ENCODE results near the gene PTAFR.

PTAFR gene

GRCh38 chr1:28176492-28177470 lies at the start of gene PTAFR:
Gene PTAFR, minus strand, starts transcription at chr1:28176690. Its CDS starts 25,669 bp downstream, at chr1:28151021.
- no peak for DNase-seq

DNA sequence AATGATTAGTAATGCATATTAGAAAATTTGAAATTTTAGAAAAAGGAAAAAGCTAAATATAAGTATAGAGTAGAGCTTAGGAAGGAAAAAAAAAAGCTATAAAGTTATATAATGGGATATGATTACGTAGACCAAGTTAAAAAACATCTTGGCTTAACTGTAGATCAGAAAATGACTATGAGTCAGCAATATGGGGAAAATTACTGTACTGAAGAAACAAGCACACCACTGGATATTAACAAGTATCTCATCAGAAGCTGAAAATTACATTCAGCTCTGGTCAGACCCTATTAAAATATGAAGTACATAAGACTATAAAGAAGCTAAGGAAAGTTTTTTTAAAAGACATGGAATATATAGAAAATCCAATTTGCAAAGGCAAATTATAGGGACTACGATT lies 36.8 kb upstream of the PTAFR start:
- DNase-seq, result no peak

- no peak for DNase-seq
These were observed 33.2 kb upstream of the PTAFR start for GRCh38 chr1:28209700-28210099.

DNA sequence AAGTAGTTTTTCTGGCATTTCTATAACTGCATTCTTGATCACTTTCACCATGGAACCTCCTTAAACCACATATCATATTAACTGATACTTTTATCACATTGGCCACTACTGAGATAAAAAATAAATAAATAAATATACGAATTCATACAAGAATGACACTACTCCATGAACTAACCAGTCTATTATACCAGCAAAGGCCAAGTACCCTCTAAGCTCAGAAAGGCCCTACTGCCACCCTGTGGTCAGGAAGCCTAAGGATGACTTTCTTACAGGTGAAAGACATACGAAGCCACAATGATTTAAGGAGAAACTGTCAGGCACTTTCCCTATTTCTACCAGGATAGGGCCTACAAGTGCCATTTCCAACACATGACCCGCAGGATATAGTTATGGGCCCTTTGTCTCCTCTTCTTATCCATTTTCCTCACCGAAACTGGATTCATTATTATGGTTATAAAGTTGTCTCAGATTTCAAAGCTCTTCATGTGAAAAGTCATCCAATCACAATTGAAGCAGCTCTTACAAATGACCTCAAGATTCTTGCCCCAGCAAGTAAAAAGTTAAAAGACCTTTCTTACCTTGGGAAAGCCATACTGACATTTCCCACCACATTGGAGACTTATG lies 32.4 kb upstream of the PTAFR start:
- DNase-seq, result peak; percentile 39

DNA sequence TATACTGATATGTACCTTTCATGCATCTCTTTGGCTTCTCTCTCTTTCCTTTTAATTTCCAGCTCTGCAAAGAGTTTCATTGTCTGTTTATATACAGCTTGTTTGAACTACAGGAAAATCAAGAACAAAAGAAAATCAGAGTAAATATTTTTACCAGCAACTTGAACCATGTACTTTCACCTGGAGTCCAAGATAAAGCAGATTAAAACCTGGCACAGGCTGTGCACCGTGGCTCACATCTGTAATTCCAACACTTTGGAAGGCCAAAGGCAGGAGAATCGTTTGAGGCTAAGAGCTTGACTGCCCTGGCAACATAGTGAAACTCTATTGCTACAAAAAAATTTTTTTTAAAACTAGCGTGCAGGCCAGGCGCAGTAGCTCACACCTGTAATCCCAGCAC lies 28.8 kb upstream of the PTAFR start:
- no peak for DNase-seq

- no peak for DNase-seq
These were observed 23.9 kb upstream of the PTAFR start for GRCh38 chr1:28200234-28200873.

DNA sequence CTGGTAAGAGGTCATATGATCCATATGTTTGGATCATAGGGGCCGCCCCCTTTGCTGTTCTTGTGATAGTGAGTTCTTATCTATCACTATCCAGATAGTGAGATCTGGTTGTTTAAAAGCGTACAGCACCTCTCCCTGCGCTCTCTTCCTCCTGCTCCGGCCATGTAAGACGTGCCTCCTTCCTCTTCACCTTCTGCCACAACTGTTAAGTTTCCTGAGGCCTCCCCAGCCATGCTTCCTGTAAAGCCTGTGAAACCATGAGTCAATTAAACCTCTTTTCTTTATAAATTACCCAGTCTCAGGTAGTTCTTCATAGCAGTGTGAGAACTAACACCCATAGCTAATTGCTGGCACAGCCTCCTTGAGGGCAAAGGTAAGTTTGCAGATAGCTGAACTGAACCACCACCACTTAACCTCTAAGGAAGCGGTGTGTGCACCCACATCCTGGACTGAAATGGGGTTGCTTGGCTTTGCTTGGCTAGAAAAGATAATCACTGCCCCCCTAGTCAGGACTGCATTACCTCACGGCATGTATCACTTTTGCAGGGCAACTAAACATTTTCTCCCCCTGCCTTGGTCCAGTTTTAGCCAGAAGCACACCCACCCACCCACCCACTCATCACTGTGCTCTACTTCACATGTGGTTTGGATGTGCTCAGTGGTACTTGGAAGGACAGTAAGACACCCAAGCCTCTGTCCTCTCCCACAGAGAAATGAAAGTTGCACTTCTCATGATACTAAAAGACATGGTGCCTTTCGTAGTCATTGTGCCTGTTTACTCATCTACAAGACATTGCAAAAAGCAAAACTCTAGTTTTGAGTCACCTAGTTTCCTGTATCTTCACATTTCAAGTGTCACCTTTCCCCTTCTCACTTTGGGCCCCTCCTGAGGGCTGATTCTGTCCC lies 23.1 kb upstream of the PTAFR start:
- no peak for DNase-seq

DNA sequence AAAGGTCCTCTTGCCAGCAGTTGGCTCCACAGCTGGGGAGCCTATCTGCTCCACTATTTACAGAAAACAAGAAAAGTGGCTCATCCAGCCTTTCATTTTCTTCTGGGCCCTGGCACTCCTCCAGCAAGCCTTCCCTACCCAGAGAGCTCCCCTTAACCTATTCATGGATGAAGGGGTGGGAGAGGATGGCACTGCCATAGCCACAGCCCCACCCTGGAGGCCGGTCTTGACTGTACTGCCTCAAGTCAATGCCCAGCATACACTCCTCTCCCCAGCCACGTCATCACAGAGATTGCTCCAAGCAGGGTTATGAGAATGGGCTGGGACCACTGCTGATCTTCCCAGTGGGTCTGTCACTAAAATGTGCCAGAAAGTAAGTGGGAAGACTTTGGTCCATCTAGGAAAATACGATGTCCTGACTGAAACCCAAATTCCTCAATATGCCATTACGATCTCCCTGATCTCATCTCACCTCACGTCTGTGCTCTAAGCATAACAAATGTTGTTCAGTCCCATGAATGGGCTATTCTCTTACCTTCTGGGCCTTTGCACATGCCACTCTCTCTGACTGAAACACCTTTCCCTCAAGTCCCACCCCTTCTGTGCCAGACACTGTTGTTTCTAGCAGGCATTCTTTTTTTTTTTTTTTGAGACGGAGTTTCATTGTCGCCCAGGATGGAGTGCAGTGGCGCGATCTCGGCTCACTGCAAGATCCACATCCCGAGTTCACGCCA lies 21.4 kb upstream of the PTAFR start:
- DNase-seq, result peak; percentile 58

DNA sequence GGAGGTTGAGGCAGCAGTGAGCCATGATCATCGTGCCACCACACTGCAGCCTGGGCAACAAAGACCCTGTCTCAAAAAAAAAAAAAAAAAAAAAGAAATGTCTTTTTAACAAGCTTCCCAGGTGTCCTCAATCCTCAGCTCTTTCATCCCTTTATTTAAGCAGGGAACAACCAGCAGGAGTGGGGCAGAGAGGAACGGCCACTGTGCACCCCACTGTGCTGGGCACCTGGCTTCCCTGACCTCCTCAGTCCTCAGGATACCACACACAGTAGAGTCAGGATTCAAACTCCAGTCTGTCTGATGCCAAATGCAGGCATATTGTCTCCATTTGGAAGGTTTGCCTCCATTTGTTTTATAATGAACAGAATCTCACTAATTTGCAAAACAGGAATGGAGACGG lies 19.8 kb upstream of the PTAFR start:
- DNase-seq, result no peak

GRCh38 chr1:28195780-28196179 lies 19.3 kb upstream of the PTAFR start:
- no peak for DNase-seq

DNA sequence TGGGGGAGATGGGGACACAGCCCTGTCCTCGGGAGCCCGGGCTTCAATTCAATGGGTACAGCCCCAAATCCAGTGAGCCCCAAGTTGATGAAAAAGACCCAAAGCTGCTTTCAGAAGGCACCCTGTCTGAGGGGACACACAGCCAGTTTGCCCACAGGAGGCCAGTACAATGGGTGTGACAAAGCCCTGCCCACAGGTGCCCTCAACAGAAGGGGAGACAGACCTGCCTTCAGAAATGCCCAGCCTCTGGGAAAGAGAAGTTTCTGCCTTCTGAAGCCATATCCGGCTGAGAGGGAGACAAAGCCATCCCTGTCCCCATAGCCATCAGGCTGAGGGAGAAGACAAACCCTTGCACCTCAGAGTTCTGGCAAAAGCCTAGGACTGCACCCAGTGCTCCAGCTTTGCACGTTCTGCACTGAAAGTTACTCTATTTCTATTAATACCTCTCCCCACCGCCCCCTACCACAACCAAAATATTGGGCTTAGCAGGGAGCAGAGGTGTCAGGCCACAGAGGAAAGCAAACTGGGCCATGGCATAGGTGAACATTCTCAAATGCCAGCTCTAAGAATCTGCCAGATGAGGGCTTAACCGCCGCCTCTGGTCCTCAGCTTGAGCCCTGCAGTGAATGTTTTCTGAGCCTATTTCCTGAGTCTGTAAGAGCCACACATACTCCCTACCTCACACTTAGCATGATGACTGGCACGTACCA lies 18.0 kb upstream of the PTAFR start:
- DNase-seq, result no peak

GRCh38 chr1:28193701-28194161 lies 17.2 kb upstream of the PTAFR start:
- no peak for DNase-seq

DNA sequence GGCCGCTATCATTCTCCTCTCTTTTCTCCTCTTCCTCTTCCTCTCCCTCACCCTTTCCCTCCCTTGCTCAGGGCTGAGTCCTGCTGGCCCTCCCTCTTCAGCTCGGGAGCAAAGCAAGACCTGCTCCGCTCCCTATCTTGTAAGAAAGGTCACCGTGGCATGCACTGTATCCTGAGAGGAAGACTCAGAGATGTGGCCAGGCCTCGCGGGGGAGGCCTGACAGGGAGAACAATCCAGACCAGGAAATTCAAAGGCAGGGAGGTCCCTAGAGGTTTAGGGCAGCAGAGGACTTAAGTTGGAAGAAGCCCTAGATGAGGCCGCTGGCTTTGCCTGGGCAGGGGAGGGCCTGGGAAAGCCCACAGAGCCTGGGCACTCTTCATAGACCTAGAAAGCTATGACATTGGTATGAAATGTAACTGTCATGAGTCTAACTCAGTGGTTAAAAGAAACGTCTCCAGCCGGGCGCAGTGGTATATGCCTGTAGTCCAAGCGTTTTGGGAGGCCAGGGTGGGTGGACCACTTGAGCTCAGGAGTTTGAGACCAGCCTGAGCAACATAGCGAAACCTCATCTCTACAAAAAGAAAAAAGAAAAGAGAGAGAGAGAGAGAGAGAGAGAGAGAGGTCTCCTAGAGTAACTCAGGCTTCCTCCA lies 14.6 kb upstream of the PTAFR start:
- DNase-seq, result no peak

GRCh38 chr1:28190337-28190979 lies 14.0 kb upstream of the PTAFR start:
- DNase-seq, result no peak

DNA sequence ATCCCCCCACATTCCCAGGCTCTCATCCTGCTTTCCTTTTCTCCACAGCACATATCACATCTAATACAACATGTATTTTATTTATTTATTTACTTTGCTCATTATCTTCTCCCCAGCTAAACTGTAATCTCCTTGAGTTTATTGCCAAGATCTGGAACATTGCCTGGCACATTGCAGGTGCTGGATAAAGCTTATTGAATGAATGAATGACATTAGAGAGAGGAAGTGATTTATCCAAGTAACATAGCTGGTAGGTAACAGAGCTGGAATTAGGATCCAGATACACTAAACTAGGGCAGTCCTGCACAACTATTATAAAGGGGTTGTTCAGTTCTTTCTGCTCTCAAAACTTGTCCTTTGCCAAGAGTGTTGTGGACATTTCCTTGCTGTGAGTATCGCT lies 8.6 kb upstream of the PTAFR start:
- DNase-seq, result no peak

DNA sequence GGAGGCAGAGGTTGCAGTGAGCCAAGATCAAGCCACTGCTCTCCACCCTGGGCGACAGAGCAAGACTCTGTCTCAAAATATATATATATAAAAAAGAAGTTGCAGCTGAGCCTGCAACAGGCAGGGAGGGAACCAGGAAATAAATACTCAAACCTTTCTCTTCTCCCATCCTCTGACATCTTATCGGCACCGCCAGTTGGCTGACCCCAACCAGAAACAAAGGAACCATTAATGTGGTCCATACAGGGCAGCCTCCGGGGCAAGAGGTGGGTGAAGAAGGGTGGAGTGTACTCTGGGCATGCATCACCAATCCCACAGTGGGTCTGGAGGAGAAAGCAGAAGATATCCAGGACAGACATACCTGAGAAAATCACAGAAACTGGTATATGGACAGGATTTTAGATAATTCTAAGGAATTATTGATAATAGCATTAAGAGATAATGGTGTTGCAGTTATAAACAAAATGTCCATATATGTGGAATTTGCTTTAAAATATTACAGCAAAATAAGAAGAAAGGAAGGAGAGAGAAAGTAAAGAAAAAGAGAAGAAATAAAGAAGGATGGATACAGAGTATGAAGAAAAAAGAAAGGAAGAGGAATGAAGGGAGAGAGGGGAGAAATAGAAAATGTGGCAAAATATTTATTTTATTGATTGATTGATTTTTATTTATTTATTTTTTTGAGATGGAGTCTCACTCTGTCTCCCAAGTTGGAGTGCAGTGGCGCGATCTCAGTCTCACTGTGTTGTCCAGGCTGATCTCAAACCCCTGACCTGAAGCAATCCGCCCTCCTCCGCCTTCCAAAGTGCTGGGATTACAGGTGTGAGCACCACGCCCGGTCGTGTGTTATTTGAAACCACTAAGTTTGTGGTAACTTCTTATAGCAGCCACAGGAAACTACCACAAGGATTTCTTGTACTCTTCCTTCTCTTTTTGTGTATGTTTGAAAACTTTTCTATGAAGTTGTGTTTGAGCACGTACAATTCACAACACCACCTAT lies 4.1 kb upstream of the PTAFR start:
- no peak for DNase-seq

DNA sequence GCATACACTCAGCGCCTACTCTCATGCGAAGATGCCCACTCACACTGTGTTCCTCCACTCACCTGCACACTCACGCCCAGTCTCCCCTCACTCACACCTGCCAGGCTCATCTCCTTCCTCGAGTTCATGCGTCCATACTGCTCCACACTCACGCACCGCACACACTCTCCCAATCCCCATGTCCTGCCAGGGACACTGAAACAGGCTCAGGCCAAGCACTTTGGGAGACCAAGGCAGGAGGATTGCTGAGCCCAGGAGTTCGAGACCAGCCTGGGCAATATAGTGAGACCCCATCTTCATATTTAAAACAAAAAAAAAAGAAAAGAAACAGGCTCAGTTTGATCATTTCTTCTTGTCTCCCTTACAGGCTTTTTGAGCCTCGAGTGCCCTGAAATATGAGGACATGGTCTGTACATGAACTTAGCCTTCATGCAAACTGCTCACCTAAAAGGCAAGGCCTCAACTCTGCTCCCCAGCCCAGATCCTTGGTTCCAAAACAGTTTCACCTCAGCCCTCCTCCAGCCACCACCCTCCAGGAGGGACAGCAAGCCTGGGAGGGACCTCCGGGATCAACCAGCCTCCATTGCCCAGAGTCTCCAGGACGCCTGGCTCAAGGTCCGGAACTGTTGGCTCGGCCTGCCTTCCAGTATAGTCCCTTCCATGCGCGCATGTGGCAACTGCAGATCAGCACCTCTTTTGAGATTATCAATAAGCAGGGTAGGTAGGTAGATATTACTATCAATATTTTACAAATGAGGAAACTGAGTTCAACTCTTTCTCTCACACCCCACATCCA lies 2.4 kb upstream of the PTAFR start:
- DNase-seq, result no peak

GRCh38 chr1:28175955-28176485 lies 470 bp downstream of the PTAFR start:
- no peak for DNase-seq
